Neural crest cell (in vitro differentiated cells): Measurements from ENCODE around the gene TDRD7. TPM values are rescaled to one million over a fixed set of nuclear protein-coding genes. Genes with fewer than 3 reads are reported as not detected.

Experiments
- DNase-seq: peaks from one replicate; pipeline ENCODE4 v3.0.0; 2021; ENCODE audit warnings: low read depth, mixed read lengths, low spot score
- H3K27ac Mint-ChIP-seq: one replicate; pipeline ENCODE4 v1.8.0; 2021; ENCODE audit warnings: mild to moderate bottlenecking, mixed read lengths; ENCODE audit not compliant: unreplicated experiment
- H3K27me3 Mint-ChIP-seq: 2 replicates; pipeline ENCODE4 v1.8.0; 2021; ENCODE audit warnings: low read depth, mild to moderate bottlenecking, mixed read lengths
- H3K36me3 Mint-ChIP-seq: 2 replicates; pipeline ENCODE4 v1.8.0; 2021; ENCODE audit warnings: low read depth, mild to moderate bottlenecking, mixed read lengths
- H3K4me1 Mint-ChIP-seq: 2 replicates; pipeline ENCODE4 v1.8.0; 2021; ENCODE audit warnings: mixed read lengths
- H3K4me3 Mint-ChIP-seq: one replicate; pipeline ENCODE4 v1.8.0; 2021; ENCODE audit warnings: mild to moderate bottlenecking, mixed read lengths
- H3K9me3 Mint-ChIP-seq: 2 replicates; pipeline ENCODE4 v1.8.0; 2021; ENCODE audit warnings: mixed read lengths
- total RNA-seq: library from RNA; stranded (reverse); gene quantifications from 2 replicates; pipeline ENCODE4 v1.2.1, GENCODE V29; 2021
- TF ChIP-seq, protein P1 (sequence below): fragments of 200-600 bp; sonication (generic); conservative IDR thresholded peaks from 2 replicates; pipeline ENCODE4 v1.5.0; 2021; ENCODE audit warnings: antibody characterized with exemption, mild to moderate bottlenecking

TDRD7 gene
- total RNA-seq, 1 donor from 2014 or later, result 1.5 TPM

DNA sequence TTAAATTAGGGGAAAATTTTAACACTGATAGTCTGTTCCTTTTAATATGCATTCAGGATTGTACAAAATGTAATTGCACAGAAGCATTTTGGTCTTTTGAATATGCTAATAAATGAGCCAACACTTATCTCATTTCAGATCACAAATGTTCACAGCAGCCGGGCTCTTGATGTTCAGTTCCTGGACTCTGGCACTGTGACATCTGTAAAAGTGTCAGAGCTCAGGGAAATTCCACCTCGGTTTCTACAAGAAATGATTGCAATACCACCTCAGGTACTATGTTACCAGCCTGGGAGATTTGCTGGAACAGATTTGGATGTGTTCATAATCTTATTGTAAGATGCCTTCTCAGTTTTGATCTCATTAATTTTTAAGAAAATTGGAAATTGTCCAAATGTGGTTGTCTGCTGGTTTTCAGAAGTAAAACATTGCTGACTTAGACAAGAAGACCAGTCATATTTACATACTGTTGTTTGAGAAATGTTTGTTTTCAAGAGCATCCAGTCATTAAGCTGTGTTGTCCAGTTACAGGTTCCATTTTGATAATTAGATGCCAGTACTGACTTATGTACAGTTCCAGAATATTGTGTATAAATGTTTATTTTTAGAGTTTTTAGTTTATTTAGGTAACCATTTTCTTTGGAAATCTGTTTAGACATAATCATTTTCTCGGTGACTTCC lies 66.5 kb downstream of the TDRD7 start:
- no peak overlapping the region for H3K27ac Mint-ChIP-seq
- TF ChIP-seq, protein P1, sequence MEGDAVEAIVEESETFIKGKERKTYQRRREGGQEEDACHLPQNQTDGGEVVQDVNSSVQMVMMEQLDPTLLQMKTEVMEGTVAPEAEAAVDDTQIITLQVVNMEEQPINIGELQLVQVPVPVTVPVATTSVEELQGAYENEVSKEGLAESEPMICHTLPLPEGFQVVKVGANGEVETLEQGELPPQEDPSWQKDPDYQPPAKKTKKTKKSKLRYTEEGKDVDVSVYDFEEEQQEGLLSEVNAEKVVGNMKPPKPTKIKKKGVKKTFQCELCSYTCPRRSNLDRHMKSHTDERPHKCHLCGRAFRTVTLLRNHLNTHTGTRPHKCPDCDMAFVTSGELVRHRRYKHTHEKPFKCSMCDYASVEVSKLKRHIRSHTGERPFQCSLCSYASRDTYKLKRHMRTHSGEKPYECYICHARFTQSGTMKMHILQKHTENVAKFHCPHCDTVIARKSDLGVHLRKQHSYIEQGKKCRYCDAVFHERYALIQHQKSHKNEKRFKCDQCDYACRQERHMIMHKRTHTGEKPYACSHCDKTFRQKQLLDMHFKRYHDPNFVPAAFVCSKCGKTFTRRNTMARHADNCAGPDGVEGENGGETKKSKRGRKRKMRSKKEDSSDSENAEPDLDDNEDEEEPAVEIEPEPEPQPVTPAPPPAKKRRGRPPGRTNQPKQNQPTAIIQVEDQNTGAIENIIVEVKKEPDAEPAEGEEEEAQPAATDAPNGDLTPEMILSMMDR, result no peak
- H3K36me3 Mint-ChIP-seq, result peaks cover 4% of the 10 kb centered on the region
- H3K4me1 Mint-ChIP-seq, result no peaks in the 10 kb centered on the region
- DNase-seq, result no peak
- H3K4me3 Mint-ChIP-seq, result no peak overlapping the region
- H3K9me3 Mint-ChIP-seq, result peaks cover 4% of the 10 kb centered on the region
- H3K27me3 Mint-ChIP-seq, result peaks cover 10% of the 10 kb centered on the region

GRCh38 chr9:97479496-97480159 lies 67.7 kb downstream of the TDRD7 start:
- no peak for DNase-seq
- Mint-ChIP-seq H3K36me3 (peaks cover 4% of the 10 kb centered on the region), H3K4me3 (no peak overlapping the region), H3K4me1 (no peaks in the 10 kb centered on the region), H3K27me3 (peaks cover 5% of the 10 kb centered on the region), H3K9me3 (peaks cover 4% of the 10 kb centered on the region), H3K27ac (no peak overlapping the region)
- TF ChIP-seq, protein P1, result no peak

GRCh38 chr9:97480174-97480573 lies 68.3 kb downstream of the TDRD7 start:
- no peak for DNase-seq
- Mint-ChIP-seq H3K4me1 (no peaks in the 10 kb centered on the region), H3K9me3 (peaks cover 4% of the 10 kb centered on the region), H3K36me3 (peaks cover 4% of the 10 kb centered on the region), H3K4me3 (no peak overlapping the region), H3K27me3 (no peaks in the 10 kb centered on the region), H3K27ac (no peak overlapping the region)
- TF ChIP-seq, protein P1, result no peak

DNA sequence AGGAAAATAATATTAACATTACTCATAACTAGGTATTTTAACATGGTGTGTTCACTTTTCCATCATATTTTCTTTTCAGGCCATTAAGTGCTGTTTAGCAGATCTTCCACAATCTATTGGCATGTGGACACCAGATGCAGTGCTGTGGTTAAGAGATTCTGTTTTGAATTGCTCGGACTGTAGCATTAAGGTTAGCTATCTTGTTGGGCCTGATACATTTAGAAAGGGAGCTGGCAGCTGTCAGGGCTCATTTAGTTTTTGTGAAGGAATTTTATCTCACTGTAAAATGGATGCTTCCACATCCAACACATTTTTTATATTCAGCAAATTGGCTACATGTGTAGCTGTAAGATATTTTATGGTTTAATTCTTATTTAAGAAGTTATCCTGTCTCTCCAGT lies 68.9 kb downstream of the TDRD7 start:
- Mint-ChIP-seq H3K36me3 (peaks cover 4% of the 10 kb centered on the region), H3K27ac (no peak overlapping the region), H3K4me1 (no peaks in the 10 kb centered on the region), H3K9me3 (peaks cover 4% of the 10 kb centered on the region), H3K27me3 (no peaks in the 10 kb centered on the region), H3K4me3 (no peak overlapping the region)
- TF ChIP-seq, protein P1, result no peak
- no peak for DNase-seq

- H3K27ac Mint-ChIP-seq, result no peak overlapping the region
- TF ChIP-seq, protein P1, result no peak
- H3K4me3 Mint-ChIP-seq, result no peak overlapping the region
- DNase-seq, result no peak
- H3K27me3 Mint-ChIP-seq, result peaks cover 2% of the 10 kb centered on the region
- H3K9me3 Mint-ChIP-seq, result peaks cover 4% of the 10 kb centered on the region
- H3K4me1 Mint-ChIP-seq, result no peaks in the 10 kb centered on the region
- peaks cover 6% of the 10 kb centered on the region for H3K36me3 Mint-ChIP-seq
These were observed 72.2 kb downstream of the TDRD7 start for GRCh38 chr9:97484134-97484533.
